ENCODE data around the gene TIAM2.

TIAM2 gene

GRCh38 chr6:154956771-154957522, 38.2 kb upstream of the TIAM2 start:
- no peak overlapping the region for H3K4me2 ChIP-seq (ENCODE audit: low read length)
- no peaks in the 10 kb centered on the region for H3K79me1 ChIP-seq (ENCODE audit: low read length)
- no peak overlapping the region for H4K8ac ChIP-seq (ENCODE audit: low read depth, low read length)
- H3K27me3 ChIP-seq (ENCODE audit: insufficient read depth, low read length, poor library complexity), result no peaks in the 10 kb centered on the region
- H4K5ac ChIP-seq (ENCODE audit: low read length), result no peak overlapping the region
- no CpG with 5 or more reads among the region's 12 CpGs for WGBS (ENCODE audit: extremely low coverage, insufficient coverage, low lambda C conversion rate)
- H3K4me3 ChIP-seq (ENCODE audit: low read length), result no peak overlapping the region
- H2AK5ac ChIP-seq (ENCODE audit: low read length), result no peak overlapping the region
- H2BK15ac ChIP-seq (replicated peaks; ENCODE audit: low read depth), result no peak overlapping the region
- H3K36me3 ChIP-seq (ENCODE audit: control insufficient read depth, insufficient read depth, low read length), result peaks cover 1% of the 10 kb centered on the region
- no peak overlapping the region for H3K27ac ChIP-seq (ENCODE audit: low read depth, low read length)
- DNase-seq, result no peak
- H3K23ac ChIP-seq (ENCODE audit: low read length), result no peak overlapping the region
- H2BK120ac ChIP-seq (ENCODE audit: low read depth, low read length), result no peak overlapping the region
- H3K4ac ChIP-seq (ENCODE audit: low read depth, low read length), result no peak overlapping the region
- no peak overlapping the region for H3K9ac ChIP-seq (ENCODE audit: low read length)
- no peaks in the 10 kb centered on the region for H3K79me2 ChIP-seq (ENCODE audit: control insufficient read depth, insufficient read depth, low read length)
- no peak overlapping the region for H2BK5ac ChIP-seq (ENCODE audit: low read length)
- no peaks in the 10 kb centered on the region for H3K4me1 ChIP-seq (ENCODE audit: control insufficient read depth, low read depth, low read length)
- H3K18ac ChIP-seq (ENCODE audit: low read length), result no peak overlapping the region
- no peak overlapping the region for H3K56ac ChIP-seq (ENCODE audit: low read length)

DNA sequence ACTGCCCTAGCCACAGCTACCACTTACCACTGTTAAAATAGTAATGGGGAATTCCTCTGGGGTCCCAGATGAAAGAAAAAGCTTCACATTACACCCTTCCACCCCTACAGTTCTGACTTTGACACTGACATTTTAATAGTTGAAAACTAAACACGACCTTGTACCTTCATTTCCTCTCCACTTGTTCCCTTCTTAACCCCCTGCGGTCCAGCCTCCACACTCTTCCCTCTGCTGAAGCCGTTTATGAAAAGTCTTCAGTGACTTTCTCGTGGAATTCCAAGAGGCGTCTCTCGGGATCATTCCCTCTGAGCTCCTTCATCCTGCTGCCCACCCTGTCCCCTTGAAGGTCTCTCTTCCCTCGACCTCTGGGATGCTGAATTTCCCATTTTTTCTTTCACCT, 36.6 kb upstream of the TIAM2 start:
- Histone ChIP-seq H3K18ac (ENCODE audit: low read length) (no peak overlapping the region), H3K56ac (ENCODE audit: low read length) (no peak overlapping the region), H2AK5ac (ENCODE audit: low read length) (no peak overlapping the region), H2BK15ac (replicated peaks; ENCODE audit: low read depth) (no peak overlapping the region), H4K8ac (ENCODE audit: low read depth, low read length) (no peak overlapping the region), H3K79me1 (ENCODE audit: low read length) (no peaks in the 10 kb centered on the region), H3K27ac (ENCODE audit: low read depth, low read length) (no peak overlapping the region), H3K23ac (ENCODE audit: low read length) (no peak overlapping the region), H3K27me3 (ENCODE audit: insufficient read depth, low read length, poor library complexity) (no peaks in the 10 kb centered on the region), H3K4ac (ENCODE audit: low read depth, low read length) (no peak overlapping the region), H2BK120ac (ENCODE audit: low read depth, low read length) (no peak overlapping the region), H3K4me3 (ENCODE audit: low read length) (no peak overlapping the region), H4K5ac (ENCODE audit: low read length) (no peak overlapping the region), H3K4me1 (ENCODE audit: control insufficient read depth, low read depth, low read length) (no peaks in the 10 kb centered on the region), H2BK5ac (ENCODE audit: low read length) (no peak overlapping the region), H3K9ac (ENCODE audit: low read length) (no peak overlapping the region), H3K79me2 (ENCODE audit: control insufficient read depth, insufficient read depth, low read length) (no peaks in the 10 kb centered on the region), H3K36me3 (ENCODE audit: control insufficient read depth, insufficient read depth, low read length) (no peaks in the 10 kb centered on the region), H3K4me2 (ENCODE audit: low read length) (no peak overlapping the region)
- no CpG with 5 or more reads among the region's 7 CpGs for WGBS (ENCODE audit: extremely low coverage, insufficient coverage, low lambda C conversion rate)
- DNase-seq, result no peak

- H3K4ac ChIP-seq (ENCODE audit: low read depth, low read length), result no peak overlapping the region
- no peak for DNase-seq
- H2BK5ac ChIP-seq (ENCODE audit: low read length), result no peak overlapping the region
- H3K79me1 ChIP-seq (ENCODE audit: low read length), result no peaks in the 10 kb centered on the region
- H3K27me3 ChIP-seq (ENCODE audit: insufficient read depth, low read length, poor library complexity), result no peaks in the 10 kb centered on the region
- no peak overlapping the region for H4K5ac ChIP-seq (ENCODE audit: low read length)
- no peak overlapping the region for H3K9ac ChIP-seq (ENCODE audit: low read length)
- H3K79me2 ChIP-seq (ENCODE audit: control insufficient read depth, insufficient read depth, low read length), result no peaks in the 10 kb centered on the region
- H2BK120ac ChIP-seq (ENCODE audit: low read depth, low read length), result no peak overlapping the region
- no peaks in the 10 kb centered on the region for H3K4me1 ChIP-seq (ENCODE audit: control insufficient read depth, low read depth, low read length)
- no peak overlapping the region for H2AK5ac ChIP-seq (ENCODE audit: low read length)
- WGBS (ENCODE audit: extremely low coverage, insufficient coverage, low lambda C conversion rate), result no CpG with 5 or more reads among the region's 11 CpGs
- H3K36me3 ChIP-seq (ENCODE audit: control insufficient read depth, insufficient read depth, low read length), result no peaks in the 10 kb centered on the region
- no peak overlapping the region for H3K56ac ChIP-seq (ENCODE audit: low read length)
- no peak overlapping the region for H4K8ac ChIP-seq (ENCODE audit: low read depth, low read length)
- no peak overlapping the region for H3K27ac ChIP-seq (ENCODE audit: low read depth, low read length)
- H3K23ac ChIP-seq (ENCODE audit: low read length), result no peak overlapping the region
- H2BK15ac ChIP-seq (replicated peaks; ENCODE audit: low read depth), result no peak overlapping the region
- no peak overlapping the region for H3K18ac ChIP-seq (ENCODE audit: low read length)
- no peak overlapping the region for H3K4me2 ChIP-seq (ENCODE audit: low read length)
- H3K4me3 ChIP-seq (ENCODE audit: low read length), result no peak overlapping the region
These were observed 34.7 kb upstream of the TIAM2 start for GRCh38 chr6:154960299-154960843.

DNA sequence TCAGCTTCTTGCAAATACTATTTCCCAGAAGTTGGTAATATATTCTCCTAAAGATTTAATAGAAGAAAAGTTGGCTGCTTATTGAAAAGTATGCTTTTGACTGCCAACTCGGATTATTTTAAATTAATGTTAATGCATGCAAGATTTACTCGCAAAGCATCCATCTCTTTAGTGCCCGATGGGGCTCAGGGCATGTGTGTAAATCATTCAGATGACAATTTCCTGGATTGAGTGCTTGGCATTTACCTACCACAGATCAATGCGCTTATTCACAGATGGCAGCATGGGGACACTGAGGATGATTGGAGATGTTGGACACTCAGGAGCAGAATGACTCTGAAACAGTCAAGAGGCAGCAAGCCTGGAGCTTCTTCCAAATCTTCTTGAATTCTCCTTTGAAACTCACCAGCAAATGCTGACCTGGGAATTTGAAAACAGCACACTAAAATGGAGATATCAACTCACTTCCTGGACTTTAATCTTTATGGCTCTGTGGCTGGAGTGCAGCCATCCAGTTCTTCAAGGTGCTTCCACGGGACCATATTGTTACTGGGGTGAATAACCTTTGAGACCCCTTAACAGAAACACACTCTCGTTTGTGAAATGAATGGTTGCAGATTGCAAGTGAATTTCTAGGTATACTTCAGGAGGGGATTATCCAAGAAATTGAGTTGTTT, 34.1 kb upstream of the TIAM2 start:
- Histone ChIP-seq H3K56ac (ENCODE audit: low read length) (no peak overlapping the region), H3K27ac (ENCODE audit: low read depth, low read length) (no peak overlapping the region), H3K9ac (ENCODE audit: low read length) (no peak overlapping the region), H2BK120ac (ENCODE audit: low read depth, low read length) (no peak overlapping the region), H4K8ac (ENCODE audit: low read depth, low read length) (no peak overlapping the region), H3K79me1 (ENCODE audit: low read length) (no peaks in the 10 kb centered on the region), H3K18ac (ENCODE audit: low read length) (no peak overlapping the region), H2AK5ac (ENCODE audit: low read length) (no peak overlapping the region), H3K27me3 (ENCODE audit: insufficient read depth, low read length, poor library complexity) (no peaks in the 10 kb centered on the region), H3K36me3 (ENCODE audit: control insufficient read depth, insufficient read depth, low read length) (no peaks in the 10 kb centered on the region), H4K5ac (ENCODE audit: low read length) (no peak overlapping the region), H3K79me2 (ENCODE audit: control insufficient read depth, insufficient read depth, low read length) (no peaks in the 10 kb centered on the region), H3K23ac (ENCODE audit: low read length) (no peak overlapping the region), H3K4ac (ENCODE audit: low read depth, low read length) (no peak overlapping the region), H3K4me2 (ENCODE audit: low read length) (no peak overlapping the region), H3K4me3 (ENCODE audit: low read length) (no peak overlapping the region), H2BK5ac (ENCODE audit: low read length) (no peak overlapping the region), H3K4me1 (ENCODE audit: control insufficient read depth, low read depth, low read length) (no peaks in the 10 kb centered on the region), H2BK15ac (replicated peaks; ENCODE audit: low read depth) (no peak overlapping the region)
- WGBS (ENCODE audit: extremely low coverage, insufficient coverage, low lambda C conversion rate), result no CpG with 5 or more reads among the region's 6 CpGs
- no peak for DNase-seq

DNA sequence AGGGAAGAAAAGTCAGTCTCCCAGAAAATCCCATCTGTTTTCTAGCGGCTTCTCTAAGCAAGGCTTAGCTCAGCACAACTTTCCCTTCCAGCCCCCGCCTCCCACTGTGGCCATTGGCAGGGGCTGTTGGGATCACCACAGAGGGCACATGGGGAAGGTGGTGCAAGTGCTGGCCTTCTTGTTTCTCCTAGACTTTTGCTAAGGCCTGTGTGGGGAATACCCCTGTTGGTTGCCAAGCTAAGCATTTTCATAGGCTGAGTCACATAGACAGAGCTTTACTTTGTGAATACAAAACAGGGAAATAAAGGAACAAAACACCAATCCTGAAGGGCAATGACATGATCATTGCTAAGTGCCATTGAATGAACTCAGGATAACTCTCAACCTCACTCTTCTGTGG, 32.4 kb upstream of the TIAM2 start:
- Histone ChIP-seq H2BK15ac (replicated peaks; ENCODE audit: low read depth) (no peak overlapping the region), H3K27me3 (ENCODE audit: insufficient read depth, low read length, poor library complexity) (no peaks in the 10 kb centered on the region)
- no CpG with 5 or more reads among the region's 2 CpGs for WGBS (ENCODE audit: extremely low coverage, insufficient coverage, low lambda C conversion rate)

More for the DNA sequence above, 32.4 kb upstream of the TIAM2 start:
- H2BK120ac ChIP-seq (ENCODE audit: low read depth, low read length), result no peak overlapping the region
- no peaks in the 10 kb centered on the region for H3K79me1 ChIP-seq (ENCODE audit: low read length)
- no peak overlapping the region for H3K4ac ChIP-seq (ENCODE audit: low read depth, low read length)
- no peaks in the 10 kb centered on the region for H3K36me3 ChIP-seq (ENCODE audit: control insufficient read depth, insufficient read depth, low read length)
- H4K5ac ChIP-seq (ENCODE audit: low read length), result no peak overlapping the region
- H3K18ac ChIP-seq (ENCODE audit: low read length), result no peak overlapping the region
- H3K56ac ChIP-seq (ENCODE audit: low read length), result no peak overlapping the region
- no peak overlapping the region for H3K27ac ChIP-seq (ENCODE audit: low read depth, low read length)
- no peak for DNase-seq
- H3K4me3 ChIP-seq (ENCODE audit: low read length), result no peak overlapping the region
- no peak overlapping the region for H3K9ac ChIP-seq (ENCODE audit: low read length)
- no peak overlapping the region for H2BK5ac ChIP-seq (ENCODE audit: low read length)
- H3K79me2 ChIP-seq (ENCODE audit: control insufficient read depth, insufficient read depth, low read length), result no peaks in the 10 kb centered on the region
- no peak overlapping the region for H3K23ac ChIP-seq (ENCODE audit: low read length)
- H4K8ac ChIP-seq (ENCODE audit: low read depth, low read length), result no peak overlapping the region
- H2AK5ac ChIP-seq (ENCODE audit: low read length), result no peak overlapping the region
- H3K4me1 ChIP-seq (ENCODE audit: control insufficient read depth, low read depth, low read length), result no peaks in the 10 kb centered on the region
- no peak overlapping the region for H3K4me2 ChIP-seq (ENCODE audit: low read length)

Data from mesendoderm (in vitro differentiated cells).